A549 (cell line): ENCODE results near the gene TMC5. TPM values are rescaled to one million over a fixed set of nuclear protein-coding genes. Genes with fewer than 3 reads are reported as not detected.
A peak's percentile ranks its signal among the peaks of the same experiment; 100 is the strongest.

ENCODE experiments used
- ATAC-seq, 2 experiments: fragments of 200-7000 bp in 1 of 2; fragments of >200 bp in 1 of 2; cut with Nextera tagmentation in 1 of 2; cut with Tn5 transposase in 1 of 2; 3 replicates each; pipeline versions ENCODE4 v1.8.0 to v1.9.1; 2018 to 2020; ENCODE audit warnings: mild to moderate bottlenecking in 1 of 2, moderate library complexity in 1 of 2
- CTCF ChIA-PET: fragments of 300-600 bp; sonication (Branson Sonifier 250); formaldehyde crosslinking; extraction: SDS; loops from one replicate; lab custom pipeline; 2021; ENCODE audit warnings: antibody characterized with exemption, inconsistent platforms; lab: Yijun Ruan, JAX
- POLR2A ChIA-PET: fragments of 350-600 bp; formaldehyde crosslinking; extraction: SDS; loops from one replicate; lab custom pipeline; 2021; ENCODE audit warnings: antibody characterized with exemption, inconsistent platforms; lab: Yijun Ruan, JAX
- DNase-seq, 2 experiments: peaks; one replicate each; pipeline versions ENCODE4 v3.0.0 to v3.0.0-alpha.2; 2011 to 2016; ENCODE audit warnings: low read depth in 1 of 2, low spot score in 1 of 2
- FAIRE-seq: peaks from 2 replicates; lab custom pipeline; 2011; peaks lifted over from hg19 to GRCh38; lab: Jason Lieb, UNC
- H3K27ac ChIP-seq, 2 experiments: fragments of >200 bp; sonication (Bioruptor Twin); formaldehyde crosslinking; 3 replicates each; pipeline ENCODE4 v1.5.1; 2016 to 2017
- H3K4me1 ChIP-seq: fragments of >200 bp; sonication (Bioruptor Twin); formaldehyde crosslinking; 3 replicates; pipeline ENCODE4 v1.6.1; 2016
- H3K4me2 ChIP-seq: fragments of >200 bp; sonication (Bioruptor Twin); formaldehyde crosslinking; 3 replicates; pipeline ENCODE4 v1.6.1; 2016
- H3K4me3 ChIP-seq: fragments of >200 bp; sonication (Bioruptor Twin); formaldehyde crosslinking; 3 replicates; pipeline ENCODE4 v1.5.1; 2016
- H3K9me3 ChIP-seq: fragments of >200 bp; sonication (Bioruptor Twin); formaldehyde crosslinking; 3 replicates; pipeline ENCODE4 v1.6.1; 2016
- ATOH8 ChIP-seq: fragments of 250-450 bp; sonication (Bioruptor Pico); IDR thresholded peaks from 2 replicates; pipeline ENCODE4 v1.5.0; 2020; ENCODE audit warnings: low read depth, mild to moderate bottlenecking, moderate library complexity
- BCL3 ChIP-seq: fragments of >200 bp; sonication (Bioruptor Twin); formaldehyde crosslinking; IDR thresholded peaks from 3 replicates; pipeline ENCODE4 v1.6.1; 2016
- CBX2 ChIP-seq: fragments of 200-600 bp; sonication (generic); IDR thresholded peaks from 2 replicates; pipeline ENCODE4 v1.6.1; 2016; ENCODE audit warnings: low read depth, mild to moderate bottlenecking, borderline replicate concordance
- CHD4 ChIP-seq: fragments of 200-600 bp; sonication (generic); IDR thresholded peaks from 2 replicates; pipeline ENCODE4 v1.6.1; 2016; ENCODE audit warnings: antibody characterized with exemption, mild to moderate bottlenecking, borderline replicate concordance
- CTCF ChIP-seq: fragments of >200 bp; sonication (Bioruptor Twin); formaldehyde crosslinking; IDR thresholded peaks from 3 replicates; pipeline ENCODE4 v1.5.1; 2016
- ESRRA ChIP-seq: fragments of 150-350 bp; IDR thresholded peaks from 2 replicates; pipeline ENCODE4 v1.6.1; 2014; ENCODE audit warnings: mild to moderate bottlenecking, low read length, borderline replicate concordance
- FOSL2 ChIP-seq, 2 experiments: fragments of 450-650 bp in 1 of 2; fragments of >200 bp in 1 of 2; sonication (Bioruptor Twin) in 1 of 2; formaldehyde crosslinking; IDR thresholded peaks; 2 replicates each; pipeline versions ENCODE4 v1.5.0 to v1.6.1; 2016 to 2020; ENCODE audit warnings: mild to moderate bottlenecking in 1 of 2, moderate library complexity in 1 of 2
- FOXS1 ChIP-seq: fragments of 250-450 bp; sonication (Bioruptor Pico); IDR thresholded peaks from 2 replicates; pipeline ENCODE4 v1.5.0; 2020; ENCODE audit warnings: mild to moderate bottlenecking, moderate library complexity
- HES2 ChIP-seq: fragments of >200 bp; sonication (Bioruptor Twin); formaldehyde crosslinking; IDR thresholded peaks from 2 replicates; pipeline ENCODE4 v1.6.1; 2016
- KDM1A ChIP-seq: fragments of 200-600 bp; sonication (generic); IDR thresholded peaks from 2 replicates; pipeline ENCODE4 v1.6.1; 2016; ENCODE audit warnings: low read depth, mild to moderate bottlenecking
- MAFK ChIP-seq: fragments of 450-650 bp; IDR thresholded peaks from 2 replicates; pipeline ENCODE4 v1.6.1; 2014; ENCODE audit not compliant: partially characterized antibody
- POLR2AphosphoS2 ChIP-seq: conservative IDR thresholded peaks from 2 replicates; pipeline ENCODE4 v1.6.1; 2012; ENCODE audit warnings: low read length, improper control_type of control experiment, inconsistent platforms
- RCOR1 ChIP-seq: fragments of 150-350 bp; IDR thresholded peaks from 2 replicates; pipeline ENCODE4 v1.6.1; 2014; ENCODE audit warnings: antibody characterized with exemption, low read length, low read depth
- REST ChIP-seq: fragments of 200-600 bp; sonication (generic); IDR thresholded peaks from 2 replicates; pipeline ENCODE4 v1.6.1; 2016; ENCODE audit warnings: antibody characterized with exemption, mild to moderate bottlenecking, moderate library complexity
- RFX5 ChIP-seq: fragments of 450-650 bp; IDR thresholded peaks from 2 replicates; pipeline ENCODE4 v1.7.1; 2014; ENCODE audit warnings: antibody characterized with exemption, mild to moderate bottlenecking, moderate library complexity
- SMC3 ChIP-seq: fragments of >200 bp; sonication (Bioruptor Twin); formaldehyde crosslinking; IDR thresholded peaks from 3 replicates; pipeline ENCODE4 v1.6.1; 2018; ENCODE audit warnings: inconsistent platforms
- SREBF2 ChIP-seq: fragments of 450-650 bp; IDR thresholded peaks from 2 replicates; pipeline ENCODE4 v1.6.1; 2014; ENCODE audit warnings: mild to moderate bottlenecking, moderate library complexity
- TP53 ChIP-seq: fragments of 250-450 bp; sonication (Bioruptor Pico); IDR thresholded peaks from 2 replicates; pipeline ENCODE4 v1.5.0; 2021; ENCODE audit warnings: mild to moderate bottlenecking, moderate library complexity
- ZFP36 ChIP-seq: fragments of 450-650 bp; IDR thresholded peaks from 2 replicates; pipeline ENCODE4 v1.6.1; 2014; ENCODE audit warnings: borderline replicate concordance; ENCODE audit not compliant: partially characterized antibody
- ZNF302 ChIP-seq: fragments of 250-450 bp; sonication (Bioruptor Pico); IDR thresholded peaks from 2 replicates; pipeline ENCODE4 v1.9.0; 2021; ENCODE audit warnings: inconsistent platforms, mild to moderate bottlenecking, moderate library complexity
- WGBS: methylation state at CpG from one replicate; pipeline ENCODE4 v1.1.6; 2017; ENCODE audit errors: missing lambda C conversion rate; 5-methylcytosine and 5-hydroxymethylcytosine counted together
- polyA plus RNA-seq, 4 experiments: library from polyadenylated mRNA; depleted of rRNA in 3 of 4; stranded (reverse); fragments of >200 nt; fragmentation: RNase III in 1 of 4; extraction: RNeasy Plus Mini Kit Qiagen cat#74134 plus additional on column Dnase treatment in 1 of 4; gene quantifications; 2 replicates in 3 of 4; 3 replicates in 1 of 4; pipeline ENCODE4 v1.2.3, GENCODE V29; 2011 to 2017

Gene TMC5
- polyA plus RNA-seq, 2 of the 4 experiments (the other 2 are of a cell fraction) = 8.3 to 17.1 TPM

GRCh38 chr16:19377864-19378263, 39.8 kb upstream of the TMC5 start:
- ChIA-PET POLR2A (no interaction called here), CTCF (interaction anchor here (1.1 to 13.4 kb wide), 6 partner anchors 9 to 380 kb away, joined by 3 to 151 read pairs (median 4); no protein-coding TSS in a partner anchor)
- DNase-seq (no peak), FAIRE-seq (no peak), ATAC-seq (peak in 1 of 2 experiments; percentile 23; a peak in 1 of 6 replicates)
- Histone ChIP-seq H3K9me3 (no peaks in the 10 kb centered on the region), H3K4me3 (no peak overlapping the region), H3K4me2 (no peak overlapping the region), H3K4me1 (peaks cover 6% of the 10 kb centered on the region), H3K27ac (no peak overlapping the region)
- 44% methylated on average over 3 of the region's 3 CpGs for WGBS
- TF ChIP-seq ATOH8 (no peak), FOXS1 (no peak), SMC3 (no peak), MAFK (no peak), CHD4 (no peak), ZNF302 (CRISPR knock-in tag) (no peak), RCOR1 (no peak)

GRCh38 chr16:19378511-19378910, 39.2 kb upstream of the TMC5 start:
- H3K9me3 ChIP-seq = no peaks in the 10 kb centered on the region
- peaks cover 9% of the 10 kb centered on the region for H3K4me1 ChIP-seq
- DNase-seq (no peak), FAIRE-seq (no peak), ATAC-seq (no peak)
- H3K4me2 ChIP-seq = no peak overlapping the region
- 37% methylated on average over 3 of the region's 3 CpGs for WGBS
- H3K27ac ChIP-seq = no peak overlapping the region
- TF ChIP-seq POLR2AphosphoS2 = no peak
- no peak for TF ChIP-seq CBX2
- no peak for TF ChIP-seq REST
- no peak for TF ChIP-seq FOXS1
- no peak for TF ChIP-seq ZFP36
- TF ChIP-seq RCOR1 = no peak
- no peak for TF ChIP-seq FOSL2 (IDR thresholded peaks at IDR 0.05)
- TF ChIP-seq FOSL2 (CRISPR knock-in tag; IDR thresholded peaks at IDR 0.05) = no peak
- no peak for TF ChIP-seq MAFK
- TF ChIP-seq TP53 (CRISPR knock-in tag) = no peak
- no peak for TF ChIP-seq SREBF2
- no peak for TF ChIP-seq ESRRA
- no peak for TF ChIP-seq HES2
- ChIA-PET POLR2A (no interaction called here), CTCF (interaction anchor here (0.9 to 13.4 kb wide), 5 partner anchors 10 to 291 kb away, joined by 3 to 151 read pairs (median 6); no protein-coding TSS in a partner anchor)
- H3K4me3 ChIP-seq = no peak overlapping the region

GRCh38 chr16:19379838-19380237, 37.8 kb upstream of the TMC5 start:
- CTCF ChIA-PET = interaction anchor here (0.6 to 4.1 kb wide), 6 partner anchors 11 to 294 kb away, joined by 3 to 38 read pairs (median 4); no protein-coding TSS in a partner anchor
- POLR2A ChIA-PET = no interaction called here
- Histone ChIP-seq H3K4me1 (peaks cover 17% of the 10 kb centered on the region), H3K4me2 (no peak overlapping the region), H3K4me3 (no peak overlapping the region), H3K27ac (no peak overlapping the region)
- 16% methylated on average over 2 of the region's 2 CpGs for WGBS
- ATAC-seq = no peak
- TF ChIP-seq KDM1A (no peak), CTCF (no peak), BCL3 (no peak), RFX5 (no peak)
- TF ChIP-seq, all 56 proteins: peak for 0
- no peaks in the 10 kb centered on the region for H3K9me3 ChIP-seq
- DNase-seq (no peak), FAIRE-seq (no peak)
